ENCODE data around the gene SPATS2.

Gene SPATS2

GRCh38 chr12:49397000-49397399 is 29.7 kb downstream of the SPATS2 start:
- H3K36me3 ChIP-seq: no peaks in the 10 kb centered on the region; the same call in 1 of the 2 replicates
- H3K27me3 ChIP-seq (ENCODE audit: insufficient read depth, low read depth, severe bottlenecking): no peaks in the 10 kb centered on the region
- H3K4me3 ChIP-seq (ENCODE audit: low read depth, low read length): no peak overlapping the region
- no peak for DNase-seq
- no peaks in the 10 kb centered on the region for H3K9me3 ChIP-seq (ENCODE audit: severe bottlenecking)
- no peak for TF ChIP-seq CTCF (IDR thresholded peaks at IDR 0.05; ENCODE audit: low read depth, low read length)
- H3K27ac ChIP-seq: no peak overlapping the region

- no peaks in the 10 kb centered on the region for H3K27me3 ChIP-seq (ENCODE audit: insufficient read depth, low read depth, severe bottlenecking)
- no peak for DNase-seq
- no peak for TF ChIP-seq CTCF (IDR thresholded peaks at IDR 0.05; ENCODE audit: low read depth, low read length)
- no peak overlapping the region for H3K27ac ChIP-seq
- no peaks in the 10 kb centered on the region for H3K9me3 ChIP-seq (ENCODE audit: severe bottlenecking)
- no peaks in the 10 kb centered on the region; the same call in 1 of the 2 replicates for H3K36me3 ChIP-seq
- H3K4me3 ChIP-seq (ENCODE audit: low read depth, low read length): no peak overlapping the region
Observed at GRCh38 chr12:49400304-49400703, 33.0 kb downstream of the SPATS2 start.

- Histone ChIP-seq H3K36me3 (peaks cover 2% of the 10 kb centered on the region; the same call in 1 of the 2 replicates), H3K4me3 (ENCODE audit: low read depth, low read length) (no peak overlapping the region), H3K27ac (no peak overlapping the region), H3K9me3 (ENCODE audit: severe bottlenecking) (no peaks in the 10 kb centered on the region), H3K27me3 (ENCODE audit: insufficient read depth, low read depth, severe bottlenecking) (no peaks in the 10 kb centered on the region)
- TF ChIP-seq CTCF (IDR thresholded peaks at IDR 0.05; ENCODE audit: low read depth, low read length): no peak
- no peak for DNase-seq
Observed at GRCh38 chr12:49403971-49404450, 36.7 kb downstream of the SPATS2 start.

GRCh38 chr12:49404956-49405355 is 37.7 kb downstream of the SPATS2 start:
- H3K27ac ChIP-seq: no peak overlapping the region
- no peaks in the 10 kb centered on the region for H3K27me3 ChIP-seq (ENCODE audit: insufficient read depth, low read depth, severe bottlenecking)
- no peak overlapping the region for H3K4me3 ChIP-seq (ENCODE audit: low read depth, low read length)
- no peaks in the 10 kb centered on the region for H3K9me3 ChIP-seq (ENCODE audit: severe bottlenecking)
- no peak for TF ChIP-seq CTCF (IDR thresholded peaks at IDR 0.05; ENCODE audit: low read depth, low read length)
- peaks cover 2% of the 10 kb centered on the region; the same call in 1 of the 2 replicates for H3K36me3 ChIP-seq
- DNase-seq: no peak

- Histone ChIP-seq H3K27me3 (ENCODE audit: insufficient read depth, low read depth, severe bottlenecking) (no peaks in the 10 kb centered on the region), H3K36me3 (peaks cover 2% of the 10 kb centered on the region; the same call in 1 of the 2 replicates), H3K27ac (no peak overlapping the region), H3K4me3 (ENCODE audit: low read depth, low read length) (no peak overlapping the region), H3K9me3 (ENCODE audit: severe bottlenecking) (no peaks in the 10 kb centered on the region)
- TF ChIP-seq CTCF (IDR thresholded peaks at IDR 0.05; ENCODE audit: low read depth, low read length): no peak
- DNase-seq: no peak
Observed at GRCh38 chr12:49410818-49411217, 43.6 kb downstream of the SPATS2 start.

- H3K36me3 ChIP-seq: no peaks in the 10 kb centered on the region; the same call in 1 of the 2 replicates
- no peak for TF ChIP-seq CTCF (IDR thresholded peaks at IDR 0.05; ENCODE audit: low read depth, low read length)
- no peak for DNase-seq
Observed at GRCh38 chr12:49413010-49413409, 45.7 kb downstream of the SPATS2 start.

More at GRCh38 chr12:49413010-49413409, 45.7 kb downstream of the SPATS2 start:
- no peaks in the 10 kb centered on the region for H3K9me3 ChIP-seq (ENCODE audit: severe bottlenecking)
- no peak overlapping the region for H3K4me3 ChIP-seq (ENCODE audit: low read depth, low read length)
- H3K27me3 ChIP-seq (ENCODE audit: insufficient read depth, low read depth, severe bottlenecking): no peaks in the 10 kb centered on the region
- H3K27ac ChIP-seq: no peak overlapping the region
